ENCODE results near the gene LETM1. TPM values are rescaled to one million over a fixed set of nuclear protein-coding genes. Genes with fewer than 3 reads are reported as not detected.
A peak's percentile ranks its signal among the peaks of the same experiment; 100 is the strongest.

The LETM1 gene
- total RNA-seq, 1 donor from 2014 or later = 109 TPM

GRCh38 chr4:1802720-1803522 lies 53.0 kb downstream of the LETM1 start:
- DNase-seq (ENCODE audit: low read depth) = no peak
- H3K27me3 ChIP-seq (ENCODE audit: control insufficient read depth, insufficient read depth, low read length) = no peaks in the 10 kb centered on the region
- TF ChIP-seq CTCF (IDR thresholded peaks at IDR 0.05; ENCODE audit: insufficient read depth, low read length, severe bottlenecking) = no peak
- peak; percentile 81 for FAIRE-seq
- peaks cover 69% of the 10 kb centered on the region for H3K36me3 ChIP-seq (ENCODE audit: control insufficient read depth, insufficient read depth, low read length)
- H3K4me3 ChIP-seq (ENCODE audit: low read depth, low read length) = no peak overlapping the region

- no peak for TF ChIP-seq CTCF (IDR thresholded peaks at IDR 0.05; ENCODE audit: insufficient read depth, low read length, severe bottlenecking)
- FAIRE-seq = no peak
Observed at GRCh38 chr4:1802151-1802715, 53.7 kb downstream of the LETM1 start.

DNA sequence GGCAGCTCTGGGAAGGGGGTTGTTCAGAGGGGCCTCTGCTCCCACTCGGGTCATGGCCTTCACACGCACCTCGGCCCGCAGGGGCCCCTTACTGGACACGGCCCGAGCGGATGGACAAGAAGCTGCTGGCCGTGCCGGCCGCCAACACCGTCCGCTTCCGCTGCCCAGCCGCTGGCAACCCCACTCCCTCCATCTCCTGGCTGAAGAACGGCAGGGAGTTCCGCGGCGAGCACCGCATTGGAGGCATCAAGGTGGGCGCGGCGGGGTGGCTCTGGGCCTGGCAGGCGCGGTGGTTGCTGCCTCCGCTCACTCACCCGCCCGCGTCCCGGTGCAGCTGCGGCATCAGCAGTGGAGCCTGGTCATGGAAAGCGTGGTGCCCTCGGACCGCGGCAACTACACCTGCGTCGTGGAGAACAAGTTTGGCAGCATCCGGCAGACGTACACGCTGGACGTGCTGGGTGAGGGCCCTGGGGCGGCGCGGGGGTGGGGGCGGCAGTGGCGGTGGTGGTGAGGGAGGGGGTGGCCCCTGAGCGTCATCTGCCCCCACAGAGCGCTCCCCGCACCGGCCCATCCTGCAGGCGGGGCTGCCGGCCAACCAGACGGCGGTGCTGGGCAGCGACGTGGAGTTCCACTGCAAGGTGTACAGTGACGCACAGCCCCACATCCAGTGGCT lies 54.5 kb downstream of the LETM1 start:
- no peak for TF ChIP-seq CTCF (IDR thresholded peaks at IDR 0.05; ENCODE audit: insufficient read depth, low read length, severe bottlenecking)
- FAIRE-seq (no peak), DNase-seq (ENCODE audit: low read depth) (no peak)
- H3K27me3 ChIP-seq (ENCODE audit: control insufficient read depth, insufficient read depth, low read length) = no peaks in the 10 kb centered on the region
- no peak overlapping the region for H3K4me3 ChIP-seq (ENCODE audit: low read depth, low read length)
- H3K36me3 ChIP-seq (ENCODE audit: control insufficient read depth, insufficient read depth, low read length) = peaks cover 73% of the 10 kb centered on the region

More at GRCh38 chr4:1802151-1802715, 53.7 kb downstream of the LETM1 start:
- H3K4me3 ChIP-seq (ENCODE audit: low read depth, low read length) = no peak overlapping the region
- DNase-seq (ENCODE audit: low read depth) = no peak
- no peaks in the 10 kb centered on the region for H3K27me3 ChIP-seq (ENCODE audit: control insufficient read depth, insufficient read depth, low read length)
- H3K36me3 ChIP-seq (ENCODE audit: control insufficient read depth, insufficient read depth, low read length) = peaks cover 73% of the 10 kb centered on the region

GRCh38 chr4:1800805-1801204 lies 55.2 kb downstream of the LETM1 start:
- H3K4me3 ChIP-seq (ENCODE audit: low read depth, low read length) = no peak overlapping the region
- H3K27me3 ChIP-seq (ENCODE audit: control insufficient read depth, insufficient read depth, low read length) = no peaks in the 10 kb centered on the region
- DNase-seq (ENCODE audit: low read depth) (no peak), FAIRE-seq (no peak)
- H3K36me3 ChIP-seq (ENCODE audit: control insufficient read depth, insufficient read depth, low read length) = peaks cover 72% of the 10 kb centered on the region
- no peak for TF ChIP-seq CTCF (IDR thresholded peaks at IDR 0.05; ENCODE audit: insufficient read depth, low read length, severe bottlenecking)

DNA sequence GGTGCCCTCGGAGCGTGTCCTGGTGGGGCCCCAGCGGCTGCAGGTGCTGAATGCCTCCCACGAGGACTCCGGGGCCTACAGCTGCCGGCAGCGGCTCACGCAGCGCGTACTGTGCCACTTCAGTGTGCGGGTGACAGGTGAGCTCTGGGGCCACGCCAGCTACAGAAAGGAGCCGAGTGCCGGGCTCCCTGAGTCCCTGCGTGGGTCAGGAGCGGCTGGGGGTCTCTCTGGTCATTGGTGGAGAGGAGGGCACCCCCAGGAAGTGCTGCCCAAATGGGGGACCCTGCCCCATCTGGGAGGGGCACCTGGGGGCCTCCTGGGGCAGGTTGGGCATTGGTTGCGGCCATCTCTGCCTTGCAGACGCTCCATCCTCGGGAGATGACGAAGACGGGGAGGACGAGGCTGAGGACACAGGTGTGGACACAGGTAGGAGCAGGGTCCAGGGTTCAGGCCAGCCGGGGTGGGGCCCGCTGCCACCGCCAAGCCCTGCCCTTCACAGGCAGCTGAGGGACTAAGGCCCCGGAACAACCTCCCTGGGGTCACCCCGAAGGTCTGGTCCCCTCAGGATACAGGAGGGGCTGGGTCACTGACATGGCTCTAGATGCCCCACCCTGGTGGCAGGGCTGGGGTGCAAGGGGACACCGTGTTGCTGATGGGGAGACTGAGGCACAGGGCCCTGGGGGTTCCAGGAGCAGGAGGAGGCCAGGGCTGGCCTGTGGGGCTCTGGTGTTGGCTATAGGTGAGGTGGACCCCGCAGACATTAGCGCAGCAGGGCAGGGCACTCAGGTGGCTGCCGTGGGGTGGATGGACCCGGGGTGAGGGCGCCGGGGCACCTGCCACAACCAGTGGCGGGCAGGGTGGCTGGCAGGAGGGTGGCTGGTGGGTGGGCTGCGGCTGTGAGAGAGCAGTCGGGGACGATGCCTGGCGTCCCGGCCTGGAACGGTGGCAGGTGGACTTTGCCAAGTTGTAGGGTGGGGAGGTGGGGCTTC lies 56.3 kb downstream of the LETM1 start:
- Histone ChIP-seq H3K36me3 (ENCODE audit: control insufficient read depth, insufficient read depth, low read length) (peaks cover 67% of the 10 kb centered on the region), H3K27me3 (ENCODE audit: control insufficient read depth, insufficient read depth, low read length) (no peaks in the 10 kb centered on the region), H3K4me3 (ENCODE audit: low read depth, low read length) (no peak overlapping the region)
- no peak for DNase-seq (ENCODE audit: low read depth)
- no peak for TF ChIP-seq CTCF (IDR thresholded peaks at IDR 0.05; ENCODE audit: insufficient read depth, low read length, severe bottlenecking)
- no peak for FAIRE-seq
